GM12878 (cell line): ENCODE results near the gene LHFPL3. TPM values are rescaled to one million over a fixed set of nuclear protein-coding genes. Genes with fewer than 3 reads are reported as not detected.

Experiments used
- ATAC-seq: fragments of 200-7000 bp; cut with Tn5 transposase; 3 replicates; pipeline ENCODE4 v1.9.1; 2020; ENCODE audit warnings: mild to moderate bottlenecking, moderate library complexity
- BruUV-seq: library from RNA; stranded (reverse); fragments of 400-500 nt; replicated peaks from 2 replicates; lab custom pipeline; 2021; lab: Mats Ljungman, UMichigan
- CTCF ChIA-PET: fragments of 300-600 bp; sonication (Branson Sonifier 250); formaldehyde crosslinking; extraction: SDS; loops from one replicate; lab custom pipeline; 2021; ENCODE audit warnings: inconsistent platforms; lab: Yijun Ruan, JAX
- POLR2A ChIA-PET: fragments of 350-600 bp; formaldehyde crosslinking; extraction: SDS; loops from one replicate; lab custom pipeline; 2021; ENCODE audit warnings: inconsistent platforms; lab: Charles Lee
- RAD21 ChIA-PET: fragments of 300-600 bp; sonication (Branson Sonifier 250); formaldehyde crosslinking; loops from one replicate; lab custom pipeline; 2023; ENCODE audit warnings: antibody characterized with exemption; ENCODE audit not compliant: unreplicated experiment; lab: Charles Lee
- SMC1A ChIA-PET: fragments of 300-600 bp; sonication (Branson Sonifier 250); formaldehyde crosslinking; loops from one replicate; lab custom pipeline; 2023; ENCODE audit not compliant: unreplicated experiment, uncharacterized antibody; lab: Charles Lee
- DNase-seq: peaks from one replicate; pipeline ENCODE4 v3.0.0-alpha.2; 2011; ENCODE audit warnings: low read depth, low spot score
- FAIRE-seq: peaks from 3 replicates; lab custom pipeline; 2011; peaks lifted over from hg19 to GRCh38; lab: Jason Lieb, UNC
- H2AFZ ChIP-seq: 2 replicates; pipeline ENCODE4 v1.6.0; 2011; ENCODE audit warnings: low read depth, low read length, control low read depth; ENCODE audit not compliant: control insufficient read depth
- H3K27ac ChIP-seq: 2 replicates; pipeline ENCODE4 v1.5.1; 2011; ENCODE audit warnings: control low read depth; ENCODE audit not compliant: control insufficient read depth, insufficient read depth
- H3K27me3 ChIP-seq, 2 experiments: replicated peaks in 1 of 2; 2 replicates each; pipeline versions ENCODE4 v1.6.0 to v1.6.1; 2011; ENCODE audit warnings: low read length in 1 of 2; ENCODE audit not compliant: control insufficient read depth in 2 of 2, insufficient read depth in 2 of 2
- H3K36me3 ChIP-seq, 2 experiments: 2 replicates each; pipeline ENCODE4 v1.5.1; 2011; ENCODE audit warnings: low read length in 1 of 2; ENCODE audit not compliant: control insufficient read depth in 2 of 2, insufficient read depth in 2 of 2
- H3K4me1 ChIP-seq: 2 replicates; pipeline ENCODE4 v1.6.1; 2011; ENCODE audit warnings: mild to moderate bottlenecking, low read length, moderate library complexity, mixed read lengths; ENCODE audit not compliant: control insufficient read depth, insufficient read depth
- H3K4me2 ChIP-seq: 2 replicates; pipeline ENCODE4 v1.6.0; 2011; ENCODE audit warnings: control low read depth; ENCODE audit not compliant: control insufficient read depth, insufficient read depth
- H3K4me3 ChIP-seq: fragments of 200-600 bp; sonication (generic); 2 replicates; pipeline ENCODE4 v1.5.1; 2016
- H3K79me2 ChIP-seq: 2 replicates; pipeline ENCODE4 v1.6.0; 2011; ENCODE audit warnings: low read length; ENCODE audit not compliant: control insufficient read depth, insufficient read depth
- H3K9ac ChIP-seq: 2 replicates; pipeline ENCODE4 v1.8.0; 2011; ENCODE audit warnings: low read length, control low read depth, mixed read lengths; ENCODE audit not compliant: control insufficient read depth, insufficient read depth
- H3K9me3 ChIP-seq: replicated peaks from 3 replicates; pipeline ENCODE4 v1.5.1; 2011; ENCODE audit warnings: mild to moderate bottlenecking, low read length; ENCODE audit not compliant: control insufficient read depth, insufficient read depth
- H4K20me1 ChIP-seq: 2 replicates; pipeline ENCODE4 v1.6.0; 2011; ENCODE audit not compliant: control insufficient read depth, insufficient read depth
- EP300 ChIP-seq, 2 experiments: fragments of 150-350 bp in 1 of 2; IDR thresholded peaks; 2 replicates each; pipeline ENCODE4 v1.6.1; 2011 to 2012; ENCODE audit warnings: low read depth in 2 of 2, low read length in 2 of 2, borderline replicate concordance in 1 of 2, improper control_type of control experiment in 1 of 2, inconsistent platforms in 1 of 2; ENCODE audit not compliant: control insufficient read depth in 1 of 2
- GABPA ChIP-seq: IDR thresholded peaks from 2 replicates; pipeline ENCODE4 v1.6.1; 2014; ENCODE audit warnings: antibody characterized with exemption, low read depth, mild to moderate bottlenecking, inconsistent platforms
- IRF3 ChIP-seq: fragments of 450-650 bp; IDR thresholded peaks from 2 replicates; pipeline ENCODE4 v1.6.1; 2014; ENCODE audit warnings: mild to moderate bottlenecking
- KLF5 ChIP-seq: fragments of 450-650 bp; IDR thresholded peaks from 2 replicates; pipeline ENCODE4 v1.6.1; 2014; ENCODE audit warnings: mild to moderate bottlenecking; ENCODE audit not compliant: partially characterized antibody
- SIX5 ChIP-seq: IDR thresholded peaks from 2 replicates; pipeline ENCODE4 v1.6.1; 2011; ENCODE audit warnings: mild to moderate bottlenecking, low read depth, low read length, moderate library complexity; ENCODE audit not compliant: severe bottlenecking
- WGBS: methylation state at CpG from one replicate; pipeline ENCODE4 v1.1.6; 2016; ENCODE audit warnings: low lambda C conversion rate; ENCODE audit not compliant: insufficient replicate concordance, insufficient coverage; ENCODE audit errors: missing lambda C conversion rate; 5-methylcytosine and 5-hydroxymethylcytosine counted together
- in situ Hi-C: fragments of 300-500 bp; cut with MboI; formaldehyde crosslinking; loops from 9 replicates; pipeline ENCODE4 v1.14.3; 2018; ENCODE audit warnings: mixed read lengths
- intact Hi-C: fragments of 100-400 bp; cut with micrococcal nuclease; formaldehyde crosslinking; loops from one replicate; pipeline ENCODE4 v1.14.2; 2022; ENCODE audit not compliant: unreplicated experiment
- polyA plus RNA-seq, 11 experiments: library from polyadenylated mRNA; depleted of rRNA in 4 of 11; unstranded in 6 of 11; stranded (reverse) in 5 of 11; fragments of >200 nt; fragmentation: Nextera tagmentation in 4 of 11; fragmentation: Illumina TruSeq in 1 of 11; extraction: Ambion mirVana in 4 of 11; extraction: Trizol in 1 of 11; gene quantifications; 1 replicate in 1 of 11; 2 replicates in 10 of 11; pipeline versions ENCODE4 v1.2.1 to v1.2.3, GENCODE V29; 2011 to 2016; ENCODE audit warnings: inconsistent platforms in 2 of 11, missing spikeins in 2 of 11, low read depth in 1 of 11
- total RNA-seq, 4 experiments: library from RNA; depleted of rRNA in 3 of 4; stranded (reverse); fragments of >200 nt in 3 of 4; fragmentation: Illumina TruSeq in 1 of 4; extraction: Trizol in 1 of 4; gene quantifications; 2 replicates each; pipeline versions ENCODE4 v1.2.1 to v1.2.3, GENCODE V29; 2013 to 2021

LHFPL3 gene
- total and polyA plus RNA-seq, 10 of the 15 experiments (the other 5 are each of a cell fraction or from before 2014, with no cell fraction given) = 0.09 TPM; not detected in 9

- in situ Hi-C loops = no loop called here
- H3K36me3 ChIP-seq = no peaks in the 10 kb centered on the region
- SMC1A ChIA-PET = interaction anchor here (0.7 to 12.8 kb wide), 5 partner anchors 10 to 23 kb away, joined by 3 to 236 read pairs (median 7); no protein-coding TSS in a partner anchor
- no peaks in the 10 kb centered on the region for H4K20me1 ChIP-seq
- H3K79me2 ChIP-seq = no peaks in the 10 kb centered on the region
- no peak overlapping the region for H3K9ac ChIP-seq
- no peak for TF ChIP-seq EP300 (IDR thresholded peaks at IDR 0.05; ENCODE audit: borderline replicate concordance in 1 of 2, control insufficient read depth in 1 of 2, low read depth in 2 of 2, low read length in 2 of 2)
- TF ChIP-seq GABPA = no peak
- no peak for TF ChIP-seq KLF5
- TF ChIP-seq IRF3 = no peak
- no peak for TF ChIP-seq SIX5
- RAD21 ChIA-PET = interaction anchor here (1.0 to 10.7 kb wide), 5 partner anchors 12 to 259 kb away, joined by 3 to 147 read pairs (median 4); no protein-coding TSS in a partner anchor
- no peak overlapping the region for H3K4me3 ChIP-seq
- DNase-seq (no peak), ATAC-seq (no peak), FAIRE-seq (no peak)
- intact Hi-C loops = no loop called here
- CTCF ChIA-PET = interaction anchor here (1.0 to 22.2 kb wide), 4 partner anchors 9 to 18 kb away, joined by 3 to 581 read pairs (median 153); no protein-coding TSS in a partner anchor
- H3K4me2 ChIP-seq = no peak overlapping the region
- POLR2A ChIA-PET = interaction anchor here (0.9 kb wide), 2 partner anchors 11 to 22 kb away, joined by 3 read pairs; no protein-coding TSS in a partner anchor
- no TSS peak for BruUV-seq
- no peak overlapping the region for H2AFZ ChIP-seq
- H3K27ac ChIP-seq = no peak overlapping the region
- H3K9me3 ChIP-seq = no peaks in the 10 kb centered on the region; the same call in 2 of the 3 replicates
- 86% methylated on average over 6 of the region's 6 CpGs for WGBS
- peaks cover 16% of the 10 kb centered on the region for H3K4me1 ChIP-seq
- H3K27me3 ChIP-seq = no peaks in the 10 kb centered on the region
Measured at GRCh38 chr7:104902183-104902582, 573.8 kb downstream of the LHFPL3 start.
